Omental fat pad (tissue), 4 donors: ENCODE data around the gene APCDD1. TPM values are rescaled to one million over a fixed set of nuclear protein-coding genes. Genes with fewer than 3 reads are reported as not detected.

ENCODE experiments used
- ATAC-seq: fragments of 150-250 bp; one replicate; pipeline ENCODE4 v1.9.1; 2016; ENCODE audit warnings: mild to moderate bottlenecking, moderate library complexity; ENCODE audit not compliant: low FRiP score
- DNase-seq: peaks from one replicate; pipeline ENCODE4 v3.0.0-alpha.2; 2019; ENCODE audit warnings: low spot score
- total RNA-seq, 4 donors: library from RNA; depleted of rRNA; stranded (reverse); fragments of >200 nt; gene quantifications; one replicate each; pipeline ENCODE4 v1.1.0, GENCODE V29; 2016
- TF ChIP-seq, protein P1 (sequence below), 3 donors: fragments of 450-650 bp; IDR thresholded peaks; one replicate each; pipeline ENCODE4 v1.5.1; 2016 to 2017; ENCODE audit warnings: antibody characterized with exemption in 3 of 3, mild to moderate bottlenecking in 3 of 3, moderate library complexity in 2 of 3

The APCDD1 gene
- total RNA-seq, 4 donors from 2014 or later: 119 to 252 (median 181) TPM

- no peak for ATAC-seq
- DNase-seq: no peak
- TF ChIP-seq, protein P1, sequence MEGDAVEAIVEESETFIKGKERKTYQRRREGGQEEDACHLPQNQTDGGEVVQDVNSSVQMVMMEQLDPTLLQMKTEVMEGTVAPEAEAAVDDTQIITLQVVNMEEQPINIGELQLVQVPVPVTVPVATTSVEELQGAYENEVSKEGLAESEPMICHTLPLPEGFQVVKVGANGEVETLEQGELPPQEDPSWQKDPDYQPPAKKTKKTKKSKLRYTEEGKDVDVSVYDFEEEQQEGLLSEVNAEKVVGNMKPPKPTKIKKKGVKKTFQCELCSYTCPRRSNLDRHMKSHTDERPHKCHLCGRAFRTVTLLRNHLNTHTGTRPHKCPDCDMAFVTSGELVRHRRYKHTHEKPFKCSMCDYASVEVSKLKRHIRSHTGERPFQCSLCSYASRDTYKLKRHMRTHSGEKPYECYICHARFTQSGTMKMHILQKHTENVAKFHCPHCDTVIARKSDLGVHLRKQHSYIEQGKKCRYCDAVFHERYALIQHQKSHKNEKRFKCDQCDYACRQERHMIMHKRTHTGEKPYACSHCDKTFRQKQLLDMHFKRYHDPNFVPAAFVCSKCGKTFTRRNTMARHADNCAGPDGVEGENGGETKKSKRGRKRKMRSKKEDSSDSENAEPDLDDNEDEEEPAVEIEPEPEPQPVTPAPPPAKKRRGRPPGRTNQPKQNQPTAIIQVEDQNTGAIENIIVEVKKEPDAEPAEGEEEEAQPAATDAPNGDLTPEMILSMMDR (IDR thresholded peaks at IDR 0.05): no peak
Measured at GRCh38 chr18:10431680-10432079, 22.8 kb upstream of the APCDD1 start.

GRCh38 chr18:10432781-10433180 lies 21.7 kb upstream of the APCDD1 start:
- DNase-seq (no peak), ATAC-seq (peak; percentile 56)
- TF ChIP-seq, protein P1 (IDR thresholded peaks at IDR 0.05): no peak

DNA sequence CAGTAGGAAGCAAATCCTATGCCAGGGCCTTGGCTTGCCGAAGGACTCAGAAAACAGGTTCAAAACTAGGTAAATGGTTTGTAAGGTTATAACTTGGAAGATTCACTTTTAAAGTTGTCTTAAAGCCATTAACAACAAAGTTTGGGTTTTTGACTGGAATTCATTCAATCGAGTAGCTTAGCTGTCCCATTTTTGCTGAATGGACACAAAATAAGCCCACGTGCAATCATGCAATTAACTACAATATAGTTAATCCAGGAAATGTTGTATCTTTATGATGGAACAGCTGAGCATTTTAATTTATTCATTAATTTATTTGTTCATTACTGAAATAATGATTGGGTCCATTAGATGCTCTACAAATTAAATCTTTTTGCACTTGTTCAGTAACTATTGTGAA lies 18.3 kb upstream of the APCDD1 start:
- ATAC-seq (no peak), DNase-seq (no peak)
- TF ChIP-seq, protein P1 (IDR thresholded peaks at IDR 0.05): no peak

DNA sequence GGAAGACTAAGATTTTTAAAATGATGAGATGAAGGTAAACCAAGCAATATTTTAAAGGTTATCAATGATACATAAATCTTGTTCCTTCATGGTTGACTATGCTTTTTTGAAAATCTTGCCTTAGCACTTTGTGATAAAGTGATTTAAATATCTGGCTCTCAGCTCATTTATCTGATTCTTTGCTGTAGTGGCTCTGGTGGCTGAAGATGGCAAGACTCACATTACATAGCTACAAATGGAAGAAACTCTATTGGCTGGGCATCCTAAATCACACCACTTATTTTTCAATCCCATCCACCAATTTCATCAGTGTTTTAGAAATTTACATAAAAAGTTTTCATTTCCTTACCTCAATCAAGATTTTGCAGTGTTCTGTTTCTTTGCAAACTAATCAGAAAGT lies 16.6 kb upstream of the APCDD1 start:
- TF ChIP-seq, protein P1 (IDR thresholded peaks at IDR 0.05): no peak
- ATAC-seq (no peak), DNase-seq (no peak)

- DNase-seq (no peak), ATAC-seq (no peak)
- TF ChIP-seq, protein P1 (IDR thresholded peaks at IDR 0.05): no peak
Measured at GRCh38 chr18:10439898-10440297, 14.5 kb upstream of the APCDD1 start.

- ATAC-seq (no peak), DNase-seq (no peak)
- TF ChIP-seq, protein P1 (IDR thresholded peaks at IDR 0.05): no peak
Measured at GRCh38 chr18:10440884-10441283, 13.6 kb upstream of the APCDD1 start.

DNA sequence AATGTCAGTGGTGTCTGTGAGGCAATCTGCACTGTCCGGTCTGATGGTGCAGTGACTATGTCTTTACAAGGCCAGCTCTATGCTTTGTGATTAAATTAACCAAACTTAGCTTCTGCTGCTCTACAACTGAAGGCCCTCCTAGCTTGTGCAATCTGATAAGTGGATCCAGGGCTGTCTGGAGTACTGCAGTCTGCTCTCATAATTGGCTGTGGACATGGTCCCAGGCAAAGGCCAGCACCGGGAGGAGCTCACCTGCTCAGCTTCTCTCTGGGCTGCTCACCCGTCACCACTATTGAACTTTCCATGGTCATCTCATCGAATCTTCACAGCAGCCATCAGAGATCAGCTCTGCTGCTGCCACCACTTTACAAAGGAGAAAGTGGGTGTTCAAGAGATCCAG lies 13.0 kb upstream of the APCDD1 start:
- DNase-seq: no peak
- ATAC-seq: no peak
- TF ChIP-seq, protein P1 (IDR thresholded peaks at IDR 0.05): no peak
